ENCODE measurements around the gene PHF5A. TPM values are rescaled to one million over a fixed set of nuclear protein-coding genes. Genes with fewer than 3 reads are reported as not detected.

Gene PHF5A
- polyA plus RNA-seq, 10 donors = 29.1 to 45.8 (median 38.8) TPM

DNA sequence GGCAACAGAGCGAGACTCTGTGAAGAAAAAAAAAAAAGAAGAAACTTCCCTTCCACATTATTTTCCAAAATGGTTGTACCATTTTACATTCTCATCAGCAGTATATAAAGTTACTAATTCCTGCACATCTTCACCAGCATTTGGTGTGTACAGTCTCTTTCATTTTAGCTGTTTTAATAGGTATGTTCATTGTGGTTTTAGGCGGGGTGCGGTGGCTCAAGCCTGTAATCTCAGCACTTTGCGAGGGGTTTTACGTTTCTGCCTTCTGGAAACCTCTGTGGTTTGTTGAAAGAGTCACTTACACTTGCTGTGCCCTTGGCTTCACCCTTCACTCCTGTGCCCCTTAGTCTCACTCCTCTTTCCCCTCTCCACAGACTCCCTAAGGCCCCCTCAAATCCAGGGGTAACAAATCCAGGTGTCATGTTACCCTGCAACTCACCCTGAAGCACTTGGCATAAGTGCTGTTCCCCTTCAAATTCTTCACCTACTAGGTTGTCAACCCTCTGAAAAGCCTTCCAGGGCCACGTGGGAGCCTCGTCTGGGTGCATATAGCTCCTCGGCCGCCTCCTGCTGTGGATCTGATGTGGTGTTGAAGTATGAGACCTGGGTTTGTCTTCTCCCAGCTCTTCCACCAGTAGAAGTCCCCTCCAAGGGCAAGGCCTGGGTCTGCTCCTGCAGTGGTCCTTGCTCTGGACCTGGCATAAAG is 42.7 kb downstream of the PHF5A start:
- DNase-seq = no peak

- no peak for DNase-seq
These were observed 49.8 kb downstream of the PHF5A start for GRCh38 chr22:41418717-41419116.

GRCh38 chr22:41417622-41418390 is 50.7 kb downstream of the PHF5A start:
- DNase-seq = peak; percentile 71 to 81 (median 74)

DNA sequence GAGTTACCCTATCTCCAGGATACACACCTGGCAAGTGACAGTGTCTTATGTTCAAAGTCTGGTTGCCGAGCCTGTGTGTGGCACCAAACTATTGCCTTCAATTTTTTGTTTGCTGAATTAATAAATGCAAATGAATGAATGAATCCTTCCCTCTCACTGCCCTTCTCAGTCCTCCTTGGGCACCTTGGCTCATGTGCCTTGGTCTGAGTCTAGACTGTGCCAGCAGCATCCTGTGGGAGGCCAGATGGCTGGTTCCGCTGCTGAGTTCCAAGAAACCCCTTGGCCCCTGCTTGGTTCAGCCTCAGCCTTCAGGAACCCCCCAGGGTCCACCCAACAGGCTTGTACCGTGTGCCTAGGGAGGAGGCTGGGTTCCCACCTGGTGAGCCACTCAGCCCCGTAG is 52.9 kb downstream of the PHF5A start:
- no peak for DNase-seq

DNA sequence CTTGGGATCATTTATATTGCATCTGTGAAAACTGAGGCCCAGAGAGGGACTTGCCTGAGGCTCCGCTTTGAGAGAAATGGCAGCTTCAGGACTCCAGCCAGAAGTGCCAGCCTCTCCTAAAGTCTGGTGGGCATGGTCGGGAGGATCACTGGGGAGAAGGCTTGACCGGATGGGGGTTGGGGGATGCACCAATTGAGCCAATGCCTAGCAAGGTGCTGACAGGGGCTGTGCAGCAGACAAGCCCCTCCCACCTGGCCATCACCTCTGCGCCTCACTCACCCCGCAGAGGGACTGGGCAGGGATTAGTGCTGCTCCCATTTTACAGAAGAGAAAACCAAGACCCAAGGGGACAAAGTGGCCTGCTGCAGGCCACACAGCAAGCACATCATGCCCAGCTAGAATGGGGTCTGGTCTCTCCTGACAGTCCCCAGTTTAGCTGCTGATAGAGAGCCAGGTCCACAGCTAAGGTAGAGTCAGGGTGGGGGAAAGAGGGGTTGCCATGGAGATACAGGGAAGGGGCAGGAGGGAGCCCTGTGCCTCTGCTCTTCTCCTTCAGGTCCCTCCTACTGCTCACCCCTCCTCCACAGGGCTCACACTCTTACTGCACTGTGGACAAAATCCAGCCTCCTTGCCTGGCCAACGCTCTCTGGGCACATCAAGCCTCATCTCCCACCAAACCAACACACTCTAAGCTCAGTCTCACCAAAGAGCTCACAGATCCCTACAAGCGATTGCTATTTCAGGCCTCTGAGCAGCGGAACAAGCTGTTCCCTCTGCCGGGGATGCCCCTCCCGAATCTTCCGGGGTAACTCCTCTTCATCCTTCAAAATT is 57.3 kb downstream of the PHF5A start:
- DNase-seq = no peak

DNA sequence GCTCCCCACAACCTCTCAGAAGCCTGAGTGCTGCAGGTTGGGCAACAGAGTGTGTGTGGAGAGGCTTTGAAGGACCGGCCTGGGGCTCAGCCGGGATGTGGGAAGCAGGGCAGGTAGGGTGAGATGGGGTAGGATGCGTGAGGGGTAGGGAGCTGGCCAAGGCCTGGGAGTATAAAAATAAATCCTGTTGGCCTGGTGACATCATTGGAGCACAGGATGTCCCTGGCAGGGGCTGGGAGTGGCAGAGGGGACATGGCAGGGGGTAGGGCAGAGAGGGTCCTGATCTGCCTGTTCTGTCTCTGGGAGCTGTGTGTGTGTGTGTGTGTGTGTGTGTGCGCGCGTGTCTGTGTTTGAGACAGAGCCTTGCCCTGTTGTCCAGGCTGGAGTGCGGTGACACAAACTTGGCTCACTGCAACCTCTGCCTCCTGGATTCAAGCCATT is 58.2 kb downstream of the PHF5A start:
- no peak for DNase-seq

Other genes starting within 250 kb of the PHF5A start
- gene CHADL, start 227.8 kb downstream of the PHF5A start, polyA plus RNA-seq (ENCODE audit: insufficient read length in 10 of 10) = 1 to 10 TPM; 3.0 to 4.3 (median 3.6) TPM
- gene RANGAP1, start 182.5 kb downstream of the PHF5A start, polyA plus RNA-seq (ENCODE audit: insufficient read length in 10 of 10) = 10 to 100 TPM; 23.1 to 35.8 (median 27.5) TPM
- 10 to 100 TPM; 33.7 to 52.2 (median 38.5) TPM for gene ZC3H7B, start 167.2 kb downstream of the PHF5A start, polyA plus RNA-seq (ENCODE audit: insufficient read length in 10 of 10)
- gene TEF, start 86.8 kb downstream of the PHF5A start, polyA plus RNA-seq (ENCODE audit: insufficient read length in 10 of 10) = 10 to 100 TPM in 7 of 10 donors, 1 to 10 TPM in 3; 7.9 to 11.7 (median 10.7) TPM
- gene TOB2, start 21.9 kb downstream of the PHF5A start, polyA plus RNA-seq (ENCODE audit: insufficient read length in 10 of 10) = 10 to 100 TPM; 29.5 to 42.7 (median 36.1) TPM
- 100 to 1,000 TPM in 7 of 10 donors, 10 to 100 TPM in 3; 82.7 to 111 (median 106) TPM for gene ACO2, start 425 bp upstream of the PHF5A start, polyA plus RNA-seq (ENCODE audit: insufficient read length in 10 of 10)
- gene POLR3H, start 75.8 kb upstream of the PHF5A start, polyA plus RNA-seq (ENCODE audit: insufficient read length in 10 of 10) = 10 to 100 TPM; 16.1 to 27.5 (median 22.1) TPM
- 1 to 10 TPM; 2.4 to 5.8 (median 4.2) TPM for gene CSDC2, start 92.3 kb upstream of the PHF5A start, polyA plus RNA-seq (ENCODE audit: insufficient read length in 10 of 10)
- gene PMM1, start 121.1 kb upstream of the PHF5A start, polyA plus RNA-seq (ENCODE audit: insufficient read length in 10 of 10) = 10 to 100 TPM; 19.5 to 28.8 (median 23.6) TPM
- 10 to 100 TPM; 16.4 to 29.0 (median 20.6) TPM for gene DESI1, start 152.4 kb upstream of the PHF5A start, polyA plus RNA-seq (ENCODE audit: insufficient read length in 10 of 10)
- 100 to 1,000 TPM; 193 to 254 (median 220) TPM for gene XRCC6, start 152.6 kb upstream of the PHF5A start, polyA plus RNA-seq (ENCODE audit: insufficient read length in 10 of 10)
- gene SNU13, start 220.2 kb upstream of the PHF5A start, polyA plus RNA-seq (ENCODE audit: insufficient read length in 10 of 10) = 100 to 1,000 TPM in 8 of 10 donors, 10 to 100 TPM in 2; 93.9 to 128 (median 111) TPM
- 1 to 10 TPM in 7 of 10 donors, under 1 TPM in 3; 0.54 to 3.1 (median 1.3) TPM for gene MEI1, start 230.8 kb upstream of the PHF5A start, polyA plus RNA-seq (ENCODE audit: insufficient read length in 10 of 10)

All from muscle of back (tissue), 11 donors.